HepG2 (cell line): ENCODE measurements around the gene MT1M. TPM values are rescaled to one million over a fixed set of nuclear protein-coding genes. Genes with fewer than 3 reads are reported as not detected.

Experiments used
- EP300 ChIP-seq, 3 experiments: sonication (generic) in 1 of 3; formaldehyde crosslinking in 1 of 3; IDR thresholded peaks; 2 replicates each; pipeline versions ENCODE4 v1.5.1 to v1.6.1; 2011 to 2020; ENCODE audit warnings: low read depth in 2 of 3, low read length in 2 of 3, borderline replicate concordance in 1 of 3, improper control_type of control experiment in 1 of 3, mild to moderate bottlenecking in 1 of 3, missing genetic modification reagents in 1 of 3, moderate library complexity in 1 of 3
- FOXP4 ChIP-seq: sonication (generic); formaldehyde crosslinking; IDR thresholded peaks from 2 replicates; pipeline ENCODE4 v1.4.0; 2020; ENCODE audit warnings: missing genetic modification reagents
- JUN ChIP-seq: sonication (generic); formaldehyde crosslinking; IDR thresholded peaks from 2 replicates; pipeline ENCODE4 v1.4.0; 2020; ENCODE audit warnings: mild to moderate bottlenecking, missing genetic modification reagents
- MEIS1 ChIP-seq: sonication (generic); formaldehyde crosslinking; IDR thresholded peaks from 2 replicates; pipeline ENCODE4 v1.9.0; 2021; ENCODE audit warnings: mild to moderate bottlenecking, missing genetic modification reagents, moderate library complexity, borderline replicate concordance
- NFYB ChIP-seq: sonication (generic); formaldehyde crosslinking; IDR thresholded peaks from 2 replicates; pipeline ENCODE4 v1.4.0; 2020; ENCODE audit warnings: missing genetic modification reagents
- NONO ChIP-seq, 2 experiments: fragments of 450-650 bp in 1 of 2; sonication (generic) in 1 of 2; formaldehyde crosslinking in 1 of 2; IDR thresholded peaks in 1 of 2; conservative IDR thresholded peaks in 1 of 2; 2 replicates each; pipeline versions ENCODE4 v1.6.1 to v1.8.0; 2017 to 2022; ENCODE audit warnings: mild to moderate bottlenecking in 1 of 2, missing genetic modification reagents in 1 of 2, moderate library complexity in 1 of 2
- SNAPC4 ChIP-seq: sonication (generic); formaldehyde crosslinking; IDR thresholded peaks from 2 replicates; pipeline ENCODE4 v1.4.0; 2020; ENCODE audit warnings: mild to moderate bottlenecking, missing genetic modification reagents
- UBTF ChIP-seq: sonication (generic); formaldehyde crosslinking; IDR thresholded peaks from 2 replicates; pipeline ENCODE4 v1.4.0; 2020; ENCODE audit warnings: mild to moderate bottlenecking, missing genetic modification reagents
- XRCC5 ChIP-seq: fragments of 200-400 bp; formaldehyde crosslinking; optimal IDR thresholded peaks from 2 replicates; pipeline ENCODE3; 2017; ENCODE audit warnings: mild to moderate bottlenecking, low read length
- ZFY ChIP-seq: sonication (generic); formaldehyde crosslinking; IDR thresholded peaks from 2 replicates; pipeline ENCODE4 v1.4.0; 2020; ENCODE audit warnings: missing genetic modification reagents
- ZKSCAN8 ChIP-seq: IDR thresholded peaks from 2 replicates; pipeline ENCODE4 v1.6.1; 2016; ENCODE audit warnings: borderline replicate concordance, missing genetic modification reagents, missing compliant biosample characterization
- ZNF326 ChIP-seq: sonication (generic); formaldehyde crosslinking; IDR thresholded peaks from 2 replicates; pipeline ENCODE4 v1.4.0; 2020; ENCODE audit warnings: missing genetic modification reagents, borderline replicate concordance
- ZNF546 ChIP-seq: sonication (generic); formaldehyde crosslinking; conservative IDR thresholded peaks from 2 replicates; pipeline ENCODE4 v1.8.1; 2023; ENCODE audit warnings: mild to moderate bottlenecking, missing genetic modification reagents
- ZNF800 ChIP-seq: sonication (generic); formaldehyde crosslinking; IDR thresholded peaks from 2 replicates; pipeline ENCODE4 v1.4.0; 2020; ENCODE audit warnings: missing genetic modification reagents
- polyA plus RNA-seq, 8 experiments: library from polyadenylated mRNA; depleted of rRNA in 3 of 8; stranded (reverse) in 7 of 8; unstranded in 1 of 8; fragments of >200 nt; fragmentation: Illumina TruSeq in 4 of 8; extraction: Trizol in 4 of 8; gene quantifications; 2 replicates each; pipeline versions ENCODE4 v1.2.1 to v1.2.3, GENCODE V29; 2011 to 2016; ENCODE audit warnings: low read depth in 4 of 8, missing spikeins in 1 of 8, mixed read lengths in 1 of 8; ENCODE audit not compliant: insufficient read depth in 1 of 8
- total RNA-seq, 5 experiments: library from RNA; depleted of rRNA; stranded (reverse); fragments of >200 nt; fragmentation: Illumina TruSeq; extraction: Trizol; gene quantifications; 2 replicates each; pipeline ENCODE4 v1.2.3, GENCODE V29; 2016; ENCODE audit warnings: low read depth in 1 of 5

The MT1M gene
- total and polyA plus RNA-seq, 2 of the 13 experiments (the other 11 are each of a cell fraction or from before 2014, with no cell fraction given): 4.6 TPM; not detected in 1

GRCh38 chr16:56667581-56668571 lies 35.4 kb downstream of the MT1M start, which contains the start of gene MT1G (continued):
- no peak for TF ChIP-seq SNAPC4 (CRISPR knock-in tag)
- no peak for TF ChIP-seq JUN (CRISPR knock-in tag)
- TF ChIP-seq ZNF546 (CRISPR knock-in tag): peak; percentile 57; the same call in 1 of the 2 replicates
- no peak for TF ChIP-seq ZNF326 (CRISPR knock-in tag)
- peak; percentile 71 for TF ChIP-seq MEIS1
- no peak for TF ChIP-seq ZKSCAN8 (CRISPR knock-in tag)
- TF ChIP-seq ZFY (CRISPR knock-in tag): peak; percentile 57; the same call in 1 of the 2 replicates
- peak; percentile 79 for TF ChIP-seq UBTF (CRISPR knock-in tag)
- TF ChIP-seq FOXP4 (CRISPR knock-in tag): peak; percentile 19; the same call in 1 of the 2 replicates
- TF ChIP-seq EP300 (IDR thresholded peaks at IDR 0.05; ENCODE audit: low read depth in 2 of 2, low read length in 2 of 2): no peak
- no peak for TF ChIP-seq EP300 (CRISPR knock-in tag; IDR thresholded peaks at IDR 0.05; ENCODE audit: borderline replicate concordance)
- no peak for TF ChIP-seq NONO (IDR thresholded peaks at IDR 0.05)
- TF ChIP-seq NONO (CRISPR knock-in tag; conservative IDR thresholded peaks at IDR 0.05): peak; percentile 70
- TF ChIP-seq XRCC5: peak; percentile 83
- TF ChIP-seq ZNF800 (CRISPR knock-in tag): peak; percentile 99
- 0 out of 2 replicates have a peak, but pooled peaks have one; percentile 14 for TF ChIP-seq NFYB (CRISPR knock-in tag)
